IMR-90 (cell line): ENCODE measurements around the gene XCR1. TPM values are rescaled to one million over a fixed set of nuclear protein-coding genes. Genes with fewer than 3 reads are reported as not detected.

Experiments
- ATAC-seq: fragments of 200-7000 bp; cut with Tn5 transposase; 2 replicates; pipeline ENCODE4 v1.9.1; 2020; ENCODE audit warnings: low read depth, mild to moderate bottlenecking, moderate library complexity
- BruUV-seq: library from RNA; stranded (reverse); fragments of 400-500 nt; replicated peaks from 2 replicates; lab custom pipeline; 2021; lab: Mats Ljungman, UMichigan
- CTCF ChIA-PET: fragments of 300-600 bp; formaldehyde crosslinking; extraction: SDS; loops from one replicate; lab custom pipeline; 2021; ENCODE audit warnings: antibody characterized with exemption; lab: Yijun Ruan, JAX
- POLR2A ChIA-PET: fragments of 300-600 bp; sonication (Branson Sonifier 250); formaldehyde crosslinking; loops from one replicate; lab custom pipeline; 2022; ENCODE audit warnings: antibody characterized with exemption; ENCODE audit not compliant: unreplicated experiment; lab: Charles Lee
- DNase-seq: peaks from one replicate; pipeline ENCODE4 v3.0.0; 2013
- H2AFZ ChIP-seq: replicated peaks from 2 replicates; pipeline ENCODE3; 2013; ENCODE audit warnings: low read length, mild to moderate bottlenecking; ENCODE audit not compliant: poor library complexity
- H2AK5ac ChIP-seq: 2 replicates; pipeline ENCODE4 v1.6.1; 2013; ENCODE audit warnings: low read depth, low read length, inconsistent platforms
- H2AK9ac ChIP-seq: replicated peaks from 2 replicates; pipeline ENCODE3; 2013; ENCODE audit warnings: mild to moderate bottlenecking, low read depth, low read length, moderate library complexity; ENCODE audit not compliant: poor library complexity
- H2BK120ac ChIP-seq: 2 replicates; pipeline ENCODE4 v1.6.1; 2013; ENCODE audit warnings: low read depth, low read length, inconsistent platforms
- H2BK15ac ChIP-seq: 3 replicates; pipeline ENCODE4 v1.6.1; 2013; ENCODE audit warnings: low read depth, low read length, inconsistent platforms
- H2BK20ac ChIP-seq: 2 replicates; pipeline ENCODE4 v1.6.1; 2013; ENCODE audit warnings: low read depth, mild to moderate bottlenecking, inconsistent platforms, low read length, moderate library complexity
- H2BK5ac ChIP-seq: 2 replicates; pipeline ENCODE4 v1.6.1; 2013; ENCODE audit warnings: mild to moderate bottlenecking, low read depth, low read length, inconsistent platforms; ENCODE audit not compliant: poor library complexity, severe bottlenecking
- H3K14ac ChIP-seq: replicated peaks from 2 replicates; pipeline ENCODE4 v1.6.1; 2013; ENCODE audit warnings: low read depth, low read length, inconsistent platforms
- H3K18ac ChIP-seq: 2 replicates; pipeline ENCODE4 v1.6.1; 2013; ENCODE audit warnings: low read depth, low read length, control low read depth
- H3K23ac ChIP-seq: 2 replicates; pipeline ENCODE4 v1.6.1; 2013; ENCODE audit warnings: low read depth, low read length, inconsistent platforms
- H3K27ac ChIP-seq: 2 replicates; pipeline ENCODE4 v1.5.1; 2013; ENCODE audit warnings: mild to moderate bottlenecking, control low read depth, low read length; ENCODE audit not compliant: insufficient read depth
- H3K27me3 ChIP-seq: 2 replicates; pipeline ENCODE4 v1.6.1; 2013; ENCODE audit warnings: low read length; ENCODE audit not compliant: control insufficient read depth, insufficient read depth
- H3K36me3 ChIP-seq: 2 replicates; pipeline ENCODE4 v1.6.1; 2013; ENCODE audit warnings: low read length, mixed read lengths; ENCODE audit not compliant: control insufficient read depth, insufficient read depth
- H3K4ac ChIP-seq: 2 replicates; pipeline ENCODE4 v1.6.1; 2013; ENCODE audit warnings: low read depth, low read length, inconsistent platforms
- H3K4me1 ChIP-seq: 2 replicates; pipeline ENCODE4 v1.6.1; 2013; ENCODE audit warnings: low read length, mixed read lengths; ENCODE audit not compliant: control insufficient read depth, insufficient read depth
- H3K4me2 ChIP-seq: 2 replicates; pipeline ENCODE4 v1.6.1; 2013; ENCODE audit warnings: low read depth, mild to moderate bottlenecking, control low read depth, low read length, moderate library complexity
- H3K4me3 ChIP-seq: 2 replicates; pipeline ENCODE4 v1.5.1; 2013; ENCODE audit warnings: low read depth, mild to moderate bottlenecking, control low read depth, low read length, moderate library complexity; ENCODE audit not compliant: insufficient read depth
- H3K56ac ChIP-seq: 2 replicates; pipeline ENCODE4 v1.6.1; 2013; ENCODE audit warnings: low read length, inconsistent platforms; ENCODE audit not compliant: insufficient read depth; ENCODE audit errors: extremely low read depth
- H3K79me1 ChIP-seq, 2 experiments: 2 replicates each; pipeline ENCODE4 v1.6.1; 2013; ENCODE audit warnings: low read length in 2 of 2, inconsistent platforms in 1 of 2, low read depth in 1 of 2
- H3K9ac ChIP-seq: 2 replicates; pipeline ENCODE4 v1.6.1; 2013; ENCODE audit warnings: low read depth, low read length, control low read depth
- H3K9me1 ChIP-seq: 2 replicates; pipeline ENCODE4 v1.6.1; 2013; ENCODE audit warnings: low read length, inconsistent platforms; ENCODE audit not compliant: insufficient read depth
- H3K9me3 ChIP-seq: 2 replicates; pipeline ENCODE4 v1.6.1; 2013; ENCODE audit warnings: low read length; ENCODE audit not compliant: control insufficient read depth, insufficient read depth
- H4K20me1 ChIP-seq: 2 replicates; pipeline ENCODE4 v1.6.1; 2013; ENCODE audit warnings: low read length, inconsistent platforms; ENCODE audit not compliant: insufficient read depth
- H4K5ac ChIP-seq: 2 replicates; pipeline ENCODE4 v1.6.1; 2013; ENCODE audit warnings: mild to moderate bottlenecking, low read depth, low read length, control low read depth
- H4K8ac ChIP-seq, 2 experiments: 2 replicates each; pipeline ENCODE4 v1.6.1; 2013; ENCODE audit warnings: low read depth in 2 of 2, low read length in 2 of 2, control low read depth in 1 of 2, inconsistent platforms in 1 of 2
- H4K91ac ChIP-seq: 2 replicates; pipeline ENCODE4 v1.6.1; 2013; ENCODE audit warnings: low read depth, low read length, inconsistent platforms; ENCODE audit not compliant: insufficient read depth
- BHLHE40 ChIP-seq: fragments of 150-350 bp; IDR thresholded peaks from 2 replicates; pipeline ENCODE4 v1.6.1; 2016; ENCODE audit warnings: mild to moderate bottlenecking, low read depth, low read length
- CEBPB ChIP-seq: IDR thresholded peaks from 2 replicates; pipeline ENCODE4 v1.6.1; 2012; ENCODE audit warnings: low read depth, low read length, improper control_type of control experiment
- CHD1 ChIP-seq: IDR thresholded peaks from 2 replicates; pipeline ENCODE4 v1.6.1; 2012; ENCODE audit warnings: low read depth, low read length, improper control_type of control experiment
- CTCF ChIP-seq: conservative IDR thresholded peaks from 2 replicates; pipeline ENCODE4 v1.5.1; 2012; ENCODE audit warnings: mild to moderate bottlenecking, low read depth, low read length, improper control_type of control experiment
- FOS ChIP-seq: fragments of 150-350 bp; IDR thresholded peaks from 2 replicates; pipeline ENCODE4 v1.6.1; 2016; ENCODE audit warnings: low read depth, low read length
- MAFK ChIP-seq: IDR thresholded peaks from 2 replicates; pipeline ENCODE4 v1.6.1; 2012; ENCODE audit warnings: low read depth, low read length, improper control_type of control experiment
- MAZ ChIP-seq: IDR thresholded peaks from 2 replicates; pipeline ENCODE4 v1.6.1; 2012; ENCODE audit warnings: low read depth, mild to moderate bottlenecking, low read length, improper control_type of control experiment, moderate library complexity, borderline replicate concordance
- MXI1 ChIP-seq: IDR thresholded peaks from 2 replicates; pipeline ENCODE4 v1.6.1; 2012; ENCODE audit warnings: low read depth, mild to moderate bottlenecking, low read length, moderate library complexity, borderline replicate concordance
- NFE2L2 ChIP-seq: fragments of 150-350 bp; IDR thresholded peaks from 2 replicates; pipeline ENCODE4 v1.6.1; 2016; ENCODE audit warnings: low read depth, mild to moderate bottlenecking, low read length
- POLR2A ChIP-seq: IDR thresholded peaks from 2 replicates; pipeline ENCODE4 v1.6.1; 2012; ENCODE audit warnings: mild to moderate bottlenecking, low read depth, low read length
- RAD21 ChIP-seq: IDR thresholded peaks from 2 replicates; pipeline ENCODE4 v1.6.1; 2012; ENCODE audit warnings: low read length, improper control_type of control experiment
- RCOR1 ChIP-seq: IDR thresholded peaks from 2 replicates; pipeline ENCODE4 v1.6.1; 2012; ENCODE audit warnings: mild to moderate bottlenecking, low read length, improper control_type of control experiment; ENCODE audit not compliant: insufficient replicate concordance
- RFX5 ChIP-seq: IDR thresholded peaks from 2 replicates; pipeline ENCODE4 v1.8.0; 2012; ENCODE audit warnings: low read depth, mild to moderate bottlenecking, low read length, moderate library complexity
- SMC3 ChIP-seq: fragments of 150-350 bp; IDR thresholded peaks from 2 replicates; pipeline ENCODE4 v1.6.1; 2016; ENCODE audit warnings: low read depth, mild to moderate bottlenecking, antibody characterized with exemption, low read length, moderate library complexity
- WGBS, 2 experiments: methylation state at CpG; one replicate each; pipeline versions ENCODE4 v1.1.5 to v1.1.7; 2013; ENCODE audit warnings: missing lambda C conversion rate in 2 of 2; ENCODE audit not compliant: insufficient read length in 1 of 2; ENCODE audit errors: extremely low coverage in 2 of 2; 5-methylcytosine and 5-hydroxymethylcytosine counted together
- dilution Hi-C: fragments of 300-500 bp; cut with HindIII; formaldehyde crosslinking; loops from one replicate; pipeline ENCODE4 v1.14.3; 2018; ENCODE audit warnings: low sequenced_read_pairs; ENCODE audit not compliant: unreplicated experiment
- in situ Hi-C: fragments of 300-500 bp; cut with MboI; formaldehyde crosslinking; loops from 3 replicates; pipeline ENCODE4 v1.14.3; 2019; ENCODE audit warnings: low sequenced_read_pairs, inconsistent platforms, mixed read lengths
- intact Hi-C: fragments of 100-400 bp; cut with micrococcal nuclease; formaldehyde crosslinking; loops from 2 replicates; pipeline ENCODE4 v1.10.0; 2022
- polyA plus RNA-seq, 3 experiments: library from polyadenylated mRNA; depleted of rRNA; stranded (reverse); fragments of >200 nt; gene quantifications; 2 replicates each; pipeline ENCODE4 v1.2.3, GENCODE V29; 2012; ENCODE audit warnings: low replicate concordance in 1 of 3
- total RNA-seq: library from RNA; depleted of rRNA; stranded (reverse); fragments of >200 nt; gene quantifications from 2 replicates; pipeline ENCODE4 v1.2.3, GENCODE V29; 2012
- TF ChIP-seq, protein P1 (sequence below): fragments of 150-350 bp; IDR thresholded peaks from 2 replicates; pipeline ENCODE4 v1.6.1; 2017; ENCODE audit warnings: mild to moderate bottlenecking, antibody characterized with exemption, low read length, low read depth
- TF ChIP-seq, protein P2 (sequence below): fragments of 150-350 bp; IDR thresholded peaks from 2 replicates; pipeline ENCODE4 v1.6.1; 2016; ENCODE audit warnings: low read depth, mild to moderate bottlenecking, low read length, moderate library complexity, borderline replicate concordance

Gene XCR1
- total and polyA plus RNA-seq, 2 of the 4 experiments (the other 2 are of a cell fraction): not detected

DNA sequence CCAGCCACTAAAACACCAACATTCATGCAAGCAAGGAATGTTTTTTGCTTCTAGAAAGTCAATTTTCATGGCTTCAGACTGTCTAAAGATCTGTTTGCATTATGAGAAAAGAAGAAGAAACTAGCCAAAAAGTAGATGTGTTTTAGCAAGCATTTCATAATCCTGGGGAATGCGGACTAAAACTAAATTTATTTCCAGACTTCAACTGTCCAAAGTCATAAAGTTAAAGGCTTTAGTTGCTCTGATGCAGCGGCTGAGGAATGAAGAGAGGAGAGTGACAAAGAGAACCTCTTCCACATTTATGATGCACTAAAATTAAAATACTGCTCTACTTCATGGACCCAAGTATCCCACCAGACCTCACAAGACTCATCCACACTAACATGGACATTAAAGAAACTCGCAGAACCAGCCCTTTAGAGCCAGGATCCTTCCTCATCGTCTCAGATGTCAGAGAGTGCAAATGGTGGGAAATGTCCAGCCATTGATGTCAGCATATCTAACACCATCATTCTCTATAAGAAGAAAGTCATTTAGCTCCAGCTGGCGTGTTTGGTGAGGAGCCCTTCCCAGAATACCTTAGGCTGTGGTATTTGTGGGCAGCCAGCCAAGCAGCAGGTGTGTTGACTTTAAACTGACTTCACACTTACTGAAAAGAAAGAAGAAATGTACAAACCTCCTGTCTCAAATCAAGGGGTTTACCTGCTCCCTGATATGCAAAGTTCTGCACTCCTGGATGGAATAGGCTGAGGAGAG, 49.1 kb downstream of the XCR1 start:
- Histone ChIP-seq H3K27me3 (no peaks in the 10 kb centered on the region), H4K5ac (no peak overlapping the region), H3K14ac (no peak overlapping the region), H4K8ac (no peak overlapping the region), H2AK5ac (no peak overlapping the region), H2BK5ac (no peak overlapping the region), H3K56ac (no peak overlapping the region), H2BK15ac (no peak overlapping the region), H3K4me3 (no peak overlapping the region), H3K36me3 (peaks cover 32% of the 10 kb centered on the region), H3K27ac (no peak overlapping the region), H3K18ac (no peak overlapping the region), H4K91ac (no peak overlapping the region), H2AK9ac (no peak overlapping the region), H3K23ac (no peak overlapping the region), H3K9me3 (no peaks in the 10 kb centered on the region), H2BK120ac (no peak overlapping the region), H3K4ac (no peak overlapping the region), H3K9me1 (peaks cover 17% of the 10 kb centered on the region), H2AFZ (no peak overlapping the region), H3K9ac (no peak overlapping the region), H3K79me1 (peaks cover 0 to 7% of the 10 kb centered on the region in 2 experiments; a peak in 2 of 4 replicates), H4K20me1 (no peaks in the 10 kb centered on the region; the same call in 1 of the 2 replicates), H2BK20ac (no peak overlapping the region), H3K4me2 (no peak overlapping the region), H3K4me1 (peaks cover 4% of the 10 kb centered on the region)
- ChIA-PET POLR2A (no interaction called here), CTCF (no interaction called here)
- no CpG with 5 or more reads among the region's 5 CpGs for WGBS, 2 experiments
- no TSS peak for BruUV-seq
- intact Hi-C loops (no loop called here), dilution Hi-C loops (no loop called here), in situ Hi-C loops (no loop called here)
- TF ChIP-seq NFE2L2 (no peak), CTCF (no peak), MXI1 (no peak), CEBPB (no peak), POLR2A (no peak), BHLHE40 (no peak), RAD21 (no peak), RCOR1 (no peak), SMC3 (no peak), RFX5 (no peak), FOS (no peak), MAFK (no peak), MAZ (no peak), CHD1 (no peak)
- TF ChIP-seq, protein P1, sequence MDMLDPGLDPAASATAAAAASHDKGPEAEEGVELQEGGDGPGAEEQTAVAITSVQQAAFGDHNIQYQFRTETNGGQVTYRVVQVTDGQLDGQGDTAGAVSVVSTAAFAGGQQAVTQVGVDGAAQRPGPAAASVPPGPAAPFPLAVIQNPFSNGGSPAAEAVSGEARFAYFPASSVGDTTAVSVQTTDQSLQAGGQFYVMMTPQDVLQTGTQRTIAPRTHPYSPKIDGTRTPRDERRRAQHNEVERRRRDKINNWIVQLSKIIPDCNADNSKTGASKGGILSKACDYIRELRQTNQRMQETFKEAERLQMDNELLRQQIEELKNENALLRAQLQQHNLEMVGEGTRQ: no peak
- TF ChIP-seq, protein P2, sequence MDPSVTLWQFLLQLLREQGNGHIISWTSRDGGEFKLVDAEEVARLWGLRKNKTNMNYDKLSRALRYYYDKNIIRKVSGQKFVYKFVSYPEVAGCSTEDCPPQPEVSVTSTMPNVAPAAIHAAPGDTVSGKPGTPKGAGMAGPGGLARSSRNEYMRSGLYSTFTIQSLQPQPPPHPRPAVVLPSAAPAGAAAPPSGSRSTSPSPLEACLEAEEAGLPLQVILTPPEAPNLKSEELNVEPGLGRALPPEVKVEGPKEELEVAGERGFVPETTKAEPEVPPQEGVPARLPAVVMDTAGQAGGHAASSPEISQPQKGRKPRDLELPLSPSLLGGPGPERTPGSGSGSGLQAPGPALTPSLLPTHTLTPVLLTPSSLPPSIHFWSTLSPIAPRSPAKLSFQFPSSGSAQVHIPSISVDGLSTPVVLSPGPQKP: no peak
- ATAC-seq (no peak), DNase-seq (no peak)
